Peyer's patch (tissue), 4 donors: Measurements from ENCODE around the gene FIGLA.

Source experiments
- CTCF ChIP-seq, 6 experiments: fragments of 450-650 bp in 4 of 6; fragments of 200-600 bp in 2 of 6; sonication (generic) in 1 of 6; IDR thresholded peaks; one replicate each; pipeline ENCODE4 v1.5.1; 2017 to 2019; ENCODE audit warnings: antibody characterized with exemption in 6 of 6, mild to moderate bottlenecking in 3 of 6, moderate library complexity in 1 of 6
- POLR2A ChIP-seq, 2 donors: fragments of 450-650 bp; IDR thresholded peaks; one replicate each; pipeline ENCODE4 v1.5.1; 2017; ENCODE audit warnings: antibody characterized with exemption in 2 of 2, mild to moderate bottlenecking in 2 of 2, moderate library complexity in 2 of 2

GRCh38 chr2:70743677-70744076 lies 46.8 kb downstream of the FIGLA start:
- no peak for TF ChIP-seq CTCF (IDR thresholded peaks at IDR 0.05)
- no peak for TF ChIP-seq POLR2A (IDR thresholded peaks at IDR 0.05)
